Skin epidermis (tissue), 12 donors: ENCODE results near the gene NAA16.

Experiments
- H3K27ac ChIP-seq, 21 experiments: fragments of 200-600 bp; sonication (generic) in 11 of 21; one replicate each; pipeline ENCODE4 v1.5.0; 2020; ENCODE audit warnings: mild to moderate bottlenecking in 3 of 21, inconsistent platforms in 2 of 21, moderate library complexity in 2 of 21
- H3K4me3 ChIP-seq, 7 experiments: fragments of 200-600 bp; sonication (generic) in 2 of 7; one replicate each; pipeline ENCODE4 v1.5.0; 2020; ENCODE audit warnings: inconsistent platforms in 2 of 7, mild to moderate bottlenecking in 2 of 7, moderate library complexity in 1 of 7

The NAA16 gene

GRCh38 chr13:41426047-41426446, 115.0 kb downstream of the NAA16 start:
- Histone ChIP-seq H3K27ac (no peak overlapping the region), H3K4me3 (no peak overlapping the region)
